Right atrium auricular region (tissue), 2 donors: Measurements from ENCODE around the gene RRAGD. TPM values are rescaled to one million over a fixed set of nuclear protein-coding genes. Genes with fewer than 3 reads are reported as not detected.

Experiments used
- DNase-seq: peaks from one replicate; pipeline ENCODE4 v3.0.0-alpha.2; 2019; ENCODE audit warnings: low spot score
- H3K27ac ChIP-seq, 2 donors: fragments of 200-600 bp; sonication (generic); 1 replicate in 1 of 2; 2 replicates in 1 of 2; pipeline ENCODE4 v1.5.1; 2016 to 2019
- H3K27me3 ChIP-seq, 2 donors: fragments of 200-600 bp; sonication (generic); one replicate each; pipeline versions ENCODE4 v1.5.1 to v1.6.0; 2017 to 2019
- H3K36me3 ChIP-seq: fragments of 200-600 bp; sonication (generic); one replicate; pipeline ENCODE4 v1.5.1; 2016
- H3K4me1 ChIP-seq, 2 donors: fragments of 200-600 bp; sonication (generic); one replicate each; pipeline versions ENCODE4 v1.5.1 to v1.6.0; 2017 to 2019
- H3K4me3 ChIP-seq, 2 donors: fragments of 200-600 bp; sonication (generic); 1 replicate in 1 of 2; 2 replicates in 1 of 2; pipeline ENCODE4 v1.5.1; 2017 to 2019; ENCODE audit warnings: mild to moderate bottlenecking in 1 of 2, moderate library complexity in 1 of 2
- H3K9me3 ChIP-seq, 2 donors: fragments of 200-600 bp; sonication (generic); one replicate each; pipeline ENCODE4 v1.5.1; 2019
- total RNA-seq, 2 donors: library from RNA; depleted of rRNA; stranded (reverse); fragments of >200 nt; gene quantifications; one replicate each; pipeline ENCODE4 v1.1.0, GENCODE V29; 2016
- TF ChIP-seq, protein P1 (sequence below), 2 donors: fragments of 200-600 bp; sonication (generic); IDR thresholded peaks; one replicate each; pipeline ENCODE4 v1.5.1; 2019; ENCODE audit warnings: antibody characterized with exemption in 2 of 2

RRAGD gene
- total RNA-seq, 2 donors from 2014 or later, result 56.4 to 98.0 TPM

DNA sequence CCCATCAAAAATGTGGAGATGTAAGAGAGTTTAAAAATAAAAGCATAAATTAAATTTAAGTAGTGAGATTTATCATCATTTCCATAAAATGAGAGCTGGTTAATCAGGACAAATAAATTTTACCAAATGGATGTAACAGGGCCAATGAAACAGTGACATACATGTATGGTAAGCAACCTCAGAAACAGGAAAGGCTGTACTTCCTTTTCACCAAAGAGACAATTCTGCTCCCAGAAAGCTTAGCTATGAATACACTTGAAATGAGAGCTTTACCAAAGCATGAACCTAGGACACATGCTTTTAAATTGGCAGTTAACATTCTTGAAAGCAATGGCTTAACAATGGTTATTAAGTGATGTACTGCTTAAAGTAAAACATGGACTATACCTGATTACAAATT lies 47.5 kb downstream of the RRAGD start:
- H3K4me1 ChIP-seq, result peaks cover 0 to 14% of the 10 kb centered on the region in 2 donors
- no peaks in the 10 kb centered on the region for H3K9me3 ChIP-seq
- DNase-seq, result no peak
- TF ChIP-seq, protein P1, sequence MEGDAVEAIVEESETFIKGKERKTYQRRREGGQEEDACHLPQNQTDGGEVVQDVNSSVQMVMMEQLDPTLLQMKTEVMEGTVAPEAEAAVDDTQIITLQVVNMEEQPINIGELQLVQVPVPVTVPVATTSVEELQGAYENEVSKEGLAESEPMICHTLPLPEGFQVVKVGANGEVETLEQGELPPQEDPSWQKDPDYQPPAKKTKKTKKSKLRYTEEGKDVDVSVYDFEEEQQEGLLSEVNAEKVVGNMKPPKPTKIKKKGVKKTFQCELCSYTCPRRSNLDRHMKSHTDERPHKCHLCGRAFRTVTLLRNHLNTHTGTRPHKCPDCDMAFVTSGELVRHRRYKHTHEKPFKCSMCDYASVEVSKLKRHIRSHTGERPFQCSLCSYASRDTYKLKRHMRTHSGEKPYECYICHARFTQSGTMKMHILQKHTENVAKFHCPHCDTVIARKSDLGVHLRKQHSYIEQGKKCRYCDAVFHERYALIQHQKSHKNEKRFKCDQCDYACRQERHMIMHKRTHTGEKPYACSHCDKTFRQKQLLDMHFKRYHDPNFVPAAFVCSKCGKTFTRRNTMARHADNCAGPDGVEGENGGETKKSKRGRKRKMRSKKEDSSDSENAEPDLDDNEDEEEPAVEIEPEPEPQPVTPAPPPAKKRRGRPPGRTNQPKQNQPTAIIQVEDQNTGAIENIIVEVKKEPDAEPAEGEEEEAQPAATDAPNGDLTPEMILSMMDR (IDR thresholded peaks at IDR 0.05), result no peak
- no peaks in the 10 kb centered on the region for H3K36me3 ChIP-seq
- no peaks in the 10 kb centered on the region for H3K27me3 ChIP-seq
- no peak overlapping the region for H3K27ac ChIP-seq
- no peak overlapping the region for H3K4me3 ChIP-seq

DNA sequence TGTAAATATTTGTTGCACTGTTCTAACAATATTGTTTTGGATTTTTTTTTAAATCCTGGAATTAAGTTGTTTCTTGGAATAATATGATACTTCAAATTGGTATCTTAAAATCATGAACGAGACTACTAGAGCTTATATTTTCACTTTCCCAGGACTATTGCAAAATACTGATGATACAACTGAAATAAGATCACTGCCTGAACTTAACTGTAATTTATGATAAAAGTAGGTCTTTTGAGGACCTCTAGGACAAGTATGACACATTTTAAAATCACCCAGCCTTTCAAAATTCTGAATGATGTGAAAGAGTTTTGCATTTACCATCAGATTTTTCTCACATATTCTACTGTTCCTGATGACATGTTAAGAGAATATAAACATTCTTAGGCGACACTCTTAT lies 50.9 kb downstream of the RRAGD start:
- DNase-seq, result no peak
- Histone ChIP-seq H3K4me1 (no peaks in the 10 kb centered on the region), H3K36me3 (no peaks in the 10 kb centered on the region), H3K9me3 (no peaks in the 10 kb centered on the region), H3K27me3 (no peaks in the 10 kb centered on the region), H3K27ac (no peak overlapping the region), H3K4me3 (no peak overlapping the region)
- TF ChIP-seq, protein P1 (IDR thresholded peaks at IDR 0.05), result no peak

DNA sequence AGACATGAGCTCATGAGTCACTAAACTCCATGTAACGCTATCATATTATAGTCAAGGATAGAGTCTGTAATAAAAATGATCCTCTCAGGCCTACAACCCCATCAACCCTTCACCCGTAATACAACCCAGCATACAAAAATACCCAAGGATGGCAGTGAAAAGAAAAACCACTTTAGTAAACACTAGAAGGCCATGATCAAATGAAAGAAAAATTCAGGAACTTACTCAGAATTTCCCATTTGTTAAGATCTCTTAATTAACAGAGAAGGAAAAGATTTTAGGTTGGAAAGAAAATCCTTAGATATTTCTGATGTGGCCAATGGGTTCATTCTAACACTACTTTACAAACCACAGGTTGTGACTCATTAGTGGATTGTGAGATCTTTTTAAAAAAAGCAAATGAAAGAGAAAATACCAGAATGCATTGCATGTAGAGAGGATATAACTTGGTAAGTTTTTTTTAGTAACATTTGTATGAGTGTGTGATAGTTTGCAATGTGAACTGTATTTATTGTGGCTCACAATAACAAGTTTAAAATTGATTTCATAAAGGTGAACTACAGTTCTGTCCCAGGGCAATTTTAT lies 51.6 kb downstream of the RRAGD start:
- Histone ChIP-seq H3K27ac (no peak overlapping the region), H3K36me3 (no peaks in the 10 kb centered on the region), H3K4me1 (no peaks in the 10 kb centered on the region), H3K27me3 (no peaks in the 10 kb centered on the region), H3K4me3 (no peak overlapping the region), H3K9me3 (no peaks in the 10 kb centered on the region)
- DNase-seq, result no peak
- TF ChIP-seq, protein P1 (IDR thresholded peaks at IDR 0.05), result no peak

DNA sequence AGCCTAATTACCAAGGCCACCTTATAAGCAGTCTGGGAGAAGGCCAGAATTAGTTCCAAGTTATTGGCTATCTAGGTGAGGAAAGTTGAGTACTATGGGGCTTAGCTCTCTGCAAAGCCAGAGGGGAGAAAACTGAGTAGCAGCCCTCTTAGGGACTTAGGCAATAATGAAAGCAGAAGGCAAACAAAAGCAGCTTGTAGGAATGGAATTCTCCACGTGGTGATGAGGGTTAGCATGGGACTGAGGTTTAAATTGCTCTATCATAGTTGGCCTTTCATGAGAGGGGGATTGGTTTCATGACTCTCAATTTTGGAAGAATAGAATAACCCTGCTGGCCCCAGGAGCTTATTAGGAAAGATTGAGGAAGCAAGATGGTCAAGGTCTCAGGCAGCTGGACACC lies 52.5 kb downstream of the RRAGD start:
- Histone ChIP-seq H3K9me3 (no peaks in the 10 kb centered on the region), H3K4me1 (no peaks in the 10 kb centered on the region), H3K4me3 (no peak overlapping the region), H3K36me3 (no peaks in the 10 kb centered on the region), H3K27me3 (no peaks in the 10 kb centered on the region), H3K27ac (no peak overlapping the region)
- TF ChIP-seq, protein P1 (IDR thresholded peaks at IDR 0.05), result no peak
- no peak for DNase-seq

DNA sequence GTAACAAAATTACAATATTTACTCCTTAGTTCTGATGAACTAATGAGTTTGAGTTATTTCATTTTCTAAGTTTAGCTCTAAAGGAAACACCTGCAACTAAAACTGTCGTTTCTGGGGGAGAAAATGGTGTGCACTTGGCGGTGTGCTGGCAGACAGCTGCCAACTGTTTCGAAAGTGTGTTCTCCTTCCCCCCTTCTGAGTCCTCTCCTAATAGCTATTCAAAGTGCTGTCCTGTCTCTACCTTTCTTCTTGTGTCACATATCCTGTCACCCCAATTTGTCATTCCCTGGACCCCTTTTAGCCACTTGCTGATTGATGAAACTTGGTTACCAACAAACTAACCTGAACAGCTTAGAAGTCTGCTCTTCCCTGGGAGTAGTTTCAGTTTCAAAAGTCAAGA lies 54.7 kb downstream of the RRAGD start:
- Histone ChIP-seq H3K36me3 (no peaks in the 10 kb centered on the region), H3K4me1 (peaks cover 0 to 4% of the 10 kb centered on the region in 2 donors), H3K27ac (no peak overlapping the region), H3K9me3 (no peaks in the 10 kb centered on the region), H3K27me3 (no peaks in the 10 kb centered on the region), H3K4me3 (peak overlapping the region in 1 of 2 donors; percentile 12)
- TF ChIP-seq, protein P1 (IDR thresholded peaks at IDR 0.05), result no peak
- no peak for DNase-seq

DNA sequence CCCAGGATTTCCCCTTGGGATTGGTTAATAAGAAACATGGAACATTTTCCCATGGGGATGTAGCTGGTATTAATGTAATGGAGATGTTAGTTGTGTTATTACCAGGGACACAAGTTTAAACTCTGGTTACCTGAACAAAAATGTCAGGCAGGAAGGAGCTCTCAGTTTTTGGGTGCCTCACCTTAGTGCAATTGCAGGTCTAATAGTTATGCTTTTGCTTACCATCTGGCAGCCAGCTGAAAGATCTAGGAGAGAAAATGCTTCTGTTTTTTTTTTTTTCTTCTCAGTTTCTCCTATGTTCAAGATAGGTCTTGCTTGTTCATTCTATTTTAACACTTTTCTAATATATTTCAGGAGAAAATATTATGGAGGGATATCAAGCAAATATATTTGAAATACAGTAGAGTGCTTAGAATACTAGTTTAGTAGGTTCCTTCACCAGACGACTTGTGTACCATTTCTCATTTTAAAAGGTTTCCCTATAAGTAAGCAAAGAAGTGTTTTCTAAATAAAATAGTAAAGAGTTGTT lies 55.4 kb downstream of the RRAGD start:
- TF ChIP-seq, protein P1 (IDR thresholded peaks at IDR 0.05), result no peak
- H3K9me3 ChIP-seq, result no peaks in the 10 kb centered on the region

More for the DNA sequence above, 55.4 kb downstream of the RRAGD start:
- no peaks in the 10 kb centered on the region for H3K27me3 ChIP-seq
- no peak overlapping the region for H3K4me3 ChIP-seq
- H3K4me1 ChIP-seq, result peaks cover 0 to 7% of the 10 kb centered on the region in 2 donors
- DNase-seq, result no peak
- H3K27ac ChIP-seq, result no peak overlapping the region
- H3K36me3 ChIP-seq, result no peaks in the 10 kb centered on the region
